HEK293 (cell line): Measurements from ENCODE around the gene EIF3F.

Source experiments
- CTCF ChIA-PET: fragments of 350-600 bp; formaldehyde crosslinking; extraction: SDS; loops from one replicate; lab custom pipeline; 2021; ENCODE audit warnings: antibody characterized with exemption; lab: Yijun Ruan, JAX
- POLR2A ChIA-PET: fragments of 300-600 bp; formaldehyde crosslinking; extraction: SDS; loops from one replicate; lab custom pipeline; 2020; ENCODE audit warnings: antibody characterized with exemption, inconsistent platforms; lab: Yijun Ruan, JAX
- H3K27ac ChIP-seq: fragments of 200-500 bp; sonication (Bioruptor generic); 2 replicates; pipeline ENCODE4 v1.5.1; 2014; ENCODE audit warnings: low read depth, low read length, control low read depth, inconsistent platforms; ENCODE audit errors: extremely low read depth
- H3K36me3 ChIP-seq, 2 experiments: fragments of 200-500 bp in 1 of 2; sonication (Bioruptor generic) in 1 of 2; 1 replicate in 1 of 2; 2 replicates in 1 of 2; pipeline ENCODE4 v1.5.1; 2014 to 2017; ENCODE audit warnings: inconsistent platforms in 2 of 2, low read length in 2 of 2; ENCODE audit not compliant: control insufficient read depth in 2 of 2, insufficient read depth in 1 of 2
- H3K4me1 ChIP-seq: fragments of 200-500 bp; sonication (Bioruptor generic); 2 replicates; pipeline ENCODE4 v1.5.1; 2014; ENCODE audit warnings: mild to moderate bottlenecking, low read length, inconsistent platforms; ENCODE audit not compliant: control insufficient read depth, insufficient read depth
- H3K4me3 ChIP-seq: 2 replicates; pipeline ENCODE4 v1.5.1; 2011; ENCODE audit warnings: low read depth, mild to moderate bottlenecking, control low read depth, low read length, moderate library complexity
- H3K9me3 ChIP-seq: fragments of 200-500 bp; sonication (Bioruptor generic); 2 replicates; pipeline ENCODE4 v1.5.1; 2014; ENCODE audit warnings: low read depth, low read length, inconsistent platforms; ENCODE audit not compliant: control insufficient read depth, insufficient read depth
- BCL11B ChIP-seq: fragments of 450-650 bp; formaldehyde crosslinking; IDR thresholded peaks from 2 replicates; pipeline ENCODE4 v1.5.1; 2016; ENCODE audit warnings: low read depth, missing biosample characterization, missing genetic modification characterization
- EGR2 ChIP-seq: fragments of 450-650 bp; formaldehyde crosslinking; IDR thresholded peaks from 2 replicates; pipeline ENCODE4 v1.5.1; 2016; ENCODE audit warnings: low read depth, missing biosample characterization, missing genetic modification characterization
- OVOL3 ChIP-seq: fragments of 450-650 bp; formaldehyde crosslinking; IDR thresholded peaks from 2 replicates; pipeline ENCODE4 v1.5.1; 2016; ENCODE audit warnings: missing biosample characterization, missing genetic modification characterization
- ZBTB21 ChIP-seq: fragments of 450-650 bp; formaldehyde crosslinking; IDR thresholded peaks from 2 replicates; pipeline ENCODE4 v1.5.1; 2017; ENCODE audit warnings: missing biosample characterization, missing genetic modification characterization
- ZBTB48 ChIP-seq: fragments of 450-650 bp; formaldehyde crosslinking; IDR thresholded peaks from 2 replicates; pipeline ENCODE4 v1.5.1; 2016; ENCODE audit warnings: missing biosample characterization, missing genetic modification characterization
- ZNF335 ChIP-seq: fragments of 450-650 bp; formaldehyde crosslinking; conservative IDR thresholded peaks from 2 replicates; pipeline ENCODE4 v1.5.1; 2016; ENCODE audit warnings: missing biosample characterization, missing genetic modification characterization
- ZNF560 ChIP-seq: fragments of 450-650 bp; formaldehyde crosslinking; IDR thresholded peaks from 2 replicates; pipeline ENCODE4 v1.5.1; 2017; ENCODE audit warnings: missing biosample characterization, missing genetic modification characterization, borderline replicate concordance
- ZNF571 ChIP-seq: fragments of 450-650 bp; formaldehyde crosslinking; IDR thresholded peaks from 2 replicates; pipeline ENCODE4 v1.5.0; 2017; ENCODE audit warnings: missing biosample characterization, missing genetic modification characterization
- ZNF76 ChIP-seq: fragments of 450-650 bp; formaldehyde crosslinking; IDR thresholded peaks from 2 replicates; pipeline ENCODE4; 2016; ENCODE audit warnings: low read depth, missing biosample characterization, missing genetic modification characterization, borderline replicate concordance
- TF ChIP-seq, protein P1 (sequence below): fragments of 450-650 bp; formaldehyde crosslinking; IDR thresholded peaks from 2 replicates; pipeline ENCODE4 v1.5.1; 2016; ENCODE audit warnings: missing biosample characterization, missing genetic modification characterization
- TF ChIP-seq, protein P2 (sequence below): fragments of 450-650 bp; formaldehyde crosslinking; IDR thresholded peaks from 2 replicates; pipeline ENCODE4 v1.5.1; 2016; ENCODE audit warnings: missing biosample characterization, missing genetic modification characterization
- TF ChIP-seq, protein P3 (sequence below): fragments of 450-650 bp; formaldehyde crosslinking; IDR thresholded peaks from 2 replicates; pipeline ENCODE4 v1.5.1; 2016; ENCODE audit warnings: missing biosample characterization, missing genetic modification characterization, low read depth
- TF ChIP-seq, protein P4 (sequence below): fragments of 450-650 bp; formaldehyde crosslinking; IDR thresholded peaks from 2 replicates; pipeline ENCODE4 v1.5.1; 2016; ENCODE audit warnings: missing biosample characterization, missing genetic modification characterization
- TF ChIP-seq, protein P5 (sequence below): fragments of 450-650 bp; formaldehyde crosslinking; IDR thresholded peaks from 2 replicates; pipeline ENCODE4 v1.5.1; 2016; ENCODE audit warnings: missing biosample characterization, missing genetic modification characterization, borderline replicate concordance
- TF ChIP-seq, protein P6 (sequence below): fragments of 450-650 bp; formaldehyde crosslinking; IDR thresholded peaks from 2 replicates; pipeline ENCODE4 v1.5.1; 2016; ENCODE audit warnings: missing biosample characterization, missing genetic modification characterization
- TF ChIP-seq, protein P7 (sequence below): fragments of 450-650 bp; formaldehyde crosslinking; IDR thresholded peaks from 2 replicates; pipeline ENCODE4 v1.5.1; 2017; ENCODE audit warnings: missing biosample characterization, missing genetic modification characterization

EIF3F gene

DNA sequence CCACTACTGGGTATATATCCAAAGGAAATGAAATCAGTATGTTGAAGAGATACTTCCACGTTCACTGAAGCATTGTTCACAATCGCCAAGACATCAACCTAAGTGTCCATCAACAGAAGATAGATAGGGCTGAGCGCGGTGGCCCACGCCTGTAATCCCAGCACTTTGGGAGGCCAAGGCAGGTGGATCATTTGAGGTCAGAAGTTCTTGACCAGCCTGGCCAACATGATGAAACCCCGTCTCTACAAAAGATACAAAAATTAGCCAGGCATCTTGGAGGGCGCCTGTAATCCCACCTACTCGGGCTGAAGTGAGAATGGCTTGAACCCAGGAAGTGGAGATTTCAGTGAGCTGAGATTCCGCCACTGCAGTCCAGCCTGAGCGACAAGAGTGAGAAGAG lies 12.7 kb downstream of the EIF3F start:
- H3K4me3 ChIP-seq: no peak overlapping the region
- no peaks in the 10 kb centered on the region for H3K4me1 ChIP-seq
- no peaks in the 10 kb centered on the region for H3K9me3 ChIP-seq
- ChIA-PET POLR2A (no interaction called here), CTCF (interaction anchor here (0.7 to 2.6 kb wide), 6 partner anchors 11 to 105 kb away, joined by 3 to 9 read pairs (median 4); no protein-coding TSS in a partner anchor)
- H3K36me3 ChIP-seq: peaks cover 15 to 57% of the 10 kb centered on the region in 2 experiments; a peak in 2 of 3 replicates
- TF ChIP-seq BCL11B (tag by site-specific recombination) (no peak), EGR2 (no peak)
- TF ChIP-seq, protein P1, sequence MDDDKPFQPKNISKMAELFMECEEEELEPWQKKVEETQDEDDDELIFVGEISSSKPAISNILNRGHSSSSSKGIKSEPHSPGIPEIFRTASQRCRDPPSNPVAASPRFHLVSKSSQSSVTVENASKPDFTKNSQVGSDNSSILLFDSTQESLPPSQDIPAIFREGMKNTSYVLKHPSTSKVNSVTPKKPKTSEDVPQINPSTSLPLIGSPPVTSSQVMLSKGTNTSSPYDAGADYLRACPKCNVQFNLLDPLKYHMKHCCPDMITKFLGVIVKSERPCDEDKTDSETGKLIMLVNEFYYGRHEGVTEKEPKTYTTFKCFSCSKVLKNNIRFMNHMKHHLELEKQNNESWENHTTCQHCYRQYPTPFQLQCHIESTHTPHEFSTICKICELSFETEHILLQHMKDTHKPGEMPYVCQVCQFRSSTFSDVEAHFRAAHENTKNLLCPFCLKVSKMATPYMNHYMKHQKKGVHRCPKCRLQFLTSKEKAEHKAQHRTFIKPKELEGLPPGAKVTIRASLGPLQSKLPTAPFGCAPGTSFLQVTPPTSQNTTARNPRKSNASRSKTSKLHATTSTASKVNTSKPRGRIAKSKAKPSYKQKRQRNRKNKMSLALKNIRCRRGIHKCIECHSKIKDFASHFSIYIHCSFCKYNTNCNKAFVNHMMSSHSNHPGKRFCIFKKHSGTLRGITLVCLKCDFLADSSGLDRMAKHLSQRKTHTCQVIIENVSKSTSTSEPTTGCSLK: no peak
- TF ChIP-seq, protein P2, sequence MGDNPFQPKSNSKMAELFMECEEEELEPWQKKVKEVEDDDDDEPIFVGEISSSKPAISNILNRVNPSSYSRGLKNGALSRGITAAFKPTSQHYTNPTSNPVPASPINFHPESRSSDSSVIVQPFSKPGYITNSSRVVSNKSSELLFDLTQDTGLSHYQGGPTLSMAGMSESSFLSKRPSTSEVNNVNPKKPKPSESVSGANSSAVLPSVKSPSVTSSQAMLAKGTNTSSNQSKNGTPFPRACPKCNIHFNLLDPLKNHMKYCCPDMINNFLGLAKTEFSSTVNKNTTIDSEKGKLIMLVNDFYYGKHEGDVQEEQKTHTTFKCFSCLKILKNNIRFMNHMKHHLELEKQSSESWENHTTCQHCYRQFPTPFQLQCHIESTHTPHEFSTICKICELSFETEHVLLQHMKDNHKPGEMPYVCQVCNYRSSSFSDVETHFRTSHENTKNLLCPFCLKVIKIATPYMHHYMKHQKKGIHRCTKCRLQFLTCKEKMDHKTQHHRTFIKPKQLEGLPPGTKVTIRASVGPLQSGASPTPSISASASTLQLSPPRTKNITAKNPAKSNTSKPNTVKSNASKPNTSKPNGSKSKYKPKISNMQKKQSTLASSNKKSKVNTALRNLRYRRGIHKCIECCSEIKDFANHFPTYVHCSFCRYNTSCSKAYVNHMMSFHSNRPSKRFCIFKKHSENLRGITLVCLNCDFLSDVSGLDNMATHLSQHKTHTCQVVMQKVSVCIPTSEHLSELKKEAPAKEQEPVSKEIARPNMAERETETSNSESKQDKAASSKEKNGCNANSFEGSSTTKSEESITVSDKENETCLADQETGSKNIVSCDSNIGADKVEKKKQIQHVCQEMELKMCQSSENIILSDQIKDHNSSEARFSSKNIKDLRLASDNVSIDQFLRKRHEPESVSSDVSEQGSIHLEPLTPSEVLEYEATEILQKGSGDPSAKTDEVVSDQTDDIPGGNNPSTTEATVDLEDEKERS (tag by site-specific recombination): no peak
- TF ChIP-seq, protein P3, sequence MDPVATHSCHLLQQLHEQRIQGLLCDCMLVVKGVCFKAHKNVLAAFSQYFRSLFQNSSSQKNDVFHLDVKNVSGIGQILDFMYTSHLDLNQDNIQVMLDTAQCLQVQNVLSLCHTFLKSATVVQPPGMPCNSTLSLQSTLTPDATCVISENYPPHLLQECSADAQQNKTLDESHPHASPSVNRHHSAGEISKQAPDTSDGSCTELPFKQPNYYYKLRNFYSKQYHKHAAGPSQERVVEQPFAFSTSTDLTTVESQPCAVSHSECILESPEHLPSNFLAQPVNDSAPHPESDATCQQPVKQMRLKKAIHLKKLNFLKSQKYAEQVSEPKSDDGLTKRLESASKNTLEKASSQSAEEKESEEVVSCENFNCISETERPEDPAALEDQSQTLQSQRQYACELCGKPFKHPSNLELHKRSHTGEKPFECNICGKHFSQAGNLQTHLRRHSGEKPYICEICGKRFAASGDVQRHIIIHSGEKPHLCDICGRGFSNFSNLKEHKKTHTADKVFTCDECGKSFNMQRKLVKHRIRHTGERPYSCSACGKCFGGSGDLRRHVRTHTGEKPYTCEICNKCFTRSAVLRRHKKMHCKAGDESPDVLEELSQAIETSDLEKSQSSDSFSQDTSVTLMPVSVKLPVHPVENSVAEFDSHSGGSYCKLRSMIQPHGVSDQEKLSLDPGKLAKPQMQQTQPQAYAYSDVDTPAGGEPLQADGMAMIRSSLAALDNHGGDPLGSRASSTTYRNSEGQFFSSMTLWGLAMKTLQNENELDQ (tag by site-specific recombination): no peak
- H3K27ac ChIP-seq: no peak overlapping the region

DNA sequence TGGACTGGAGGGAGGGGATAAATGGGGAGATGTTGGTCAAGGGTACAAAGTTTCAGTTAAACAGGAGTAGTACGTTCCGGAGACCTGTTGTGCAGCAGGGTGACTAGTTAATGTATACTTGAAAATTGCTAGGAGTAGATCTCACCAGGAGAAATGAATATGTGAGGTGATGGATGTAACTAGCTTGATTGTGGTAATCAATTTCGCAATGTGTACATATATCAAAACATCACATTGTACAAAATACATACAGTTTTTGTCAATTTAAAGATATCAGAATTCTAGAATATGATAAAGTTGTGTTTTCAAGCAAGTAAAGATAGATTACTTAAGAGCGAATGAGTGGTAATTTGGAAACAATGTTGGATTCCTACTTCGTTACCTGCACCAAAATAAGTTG lies 13.3 kb downstream of the EIF3F start:
- Histone ChIP-seq H3K27ac (no peak overlapping the region), H3K4me1 (no peaks in the 10 kb centered on the region), H3K4me3 (no peak overlapping the region), H3K9me3 (no peaks in the 10 kb centered on the region), H3K36me3 (peaks cover 15 to 51% of the 10 kb centered on the region in 2 experiments; a peak in 2 of 3 replicates)
- CTCF ChIA-PET: interaction anchor here (2.6 kb wide), 1 partner anchor 90 kb away, joined by 9 read pairs; no protein-coding TSS in a partner anchor
- POLR2A ChIA-PET: no interaction called here
- TF ChIP-seq, protein P4, sequence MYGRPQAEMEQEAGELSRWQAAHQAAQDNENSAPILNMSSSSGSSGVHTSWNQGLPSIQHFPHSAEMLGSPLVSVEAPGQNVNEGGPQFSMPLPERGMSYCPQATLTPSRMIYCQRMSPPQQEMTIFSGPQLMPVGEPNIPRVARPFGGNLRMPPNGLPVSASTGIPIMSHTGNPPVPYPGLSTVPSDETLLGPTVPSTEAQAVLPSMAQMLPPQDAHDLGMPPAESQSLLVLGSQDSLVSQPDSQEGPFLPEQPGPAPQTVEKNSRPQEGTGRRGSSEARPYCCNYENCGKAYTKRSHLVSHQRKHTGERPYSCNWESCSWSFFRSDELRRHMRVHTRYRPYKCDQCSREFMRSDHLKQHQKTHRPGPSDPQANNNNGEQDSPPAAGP (tag by site-specific recombination): no peak
- TF ChIP-seq ZNF335 (no peak), ZNF571 (tag by site-specific recombination) (no peak), ZNF76 (tag by site-specific recombination) (no peak), ZNF560 (no peak), ZBTB48 (tag by site-specific recombination) (no peak), ZBTB21 (no peak), OVOL3 (tag by site-specific recombination) (no peak)
- TF ChIP-seq, protein P5, sequence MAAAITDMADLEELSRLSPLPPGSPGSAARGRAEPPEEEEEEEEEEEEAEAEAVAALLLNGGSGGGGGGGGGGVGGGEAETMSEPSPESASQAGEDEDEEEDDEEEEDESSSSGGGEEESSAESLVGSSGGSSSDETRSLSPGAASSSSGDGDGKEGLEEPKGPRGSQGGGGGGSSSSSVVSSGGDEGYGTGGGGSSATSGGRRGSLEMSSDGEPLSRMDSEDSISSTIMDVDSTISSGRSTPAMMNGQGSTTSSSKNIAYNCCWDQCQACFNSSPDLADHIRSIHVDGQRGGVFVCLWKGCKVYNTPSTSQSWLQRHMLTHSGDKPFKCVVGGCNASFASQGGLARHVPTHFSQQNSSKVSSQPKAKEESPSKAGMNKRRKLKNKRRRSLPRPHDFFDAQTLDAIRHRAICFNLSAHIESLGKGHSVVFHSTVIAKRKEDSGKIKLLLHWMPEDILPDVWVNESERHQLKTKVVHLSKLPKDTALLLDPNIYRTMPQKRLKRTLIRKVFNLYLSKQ: no peak
- TF ChIP-seq, protein P6, sequence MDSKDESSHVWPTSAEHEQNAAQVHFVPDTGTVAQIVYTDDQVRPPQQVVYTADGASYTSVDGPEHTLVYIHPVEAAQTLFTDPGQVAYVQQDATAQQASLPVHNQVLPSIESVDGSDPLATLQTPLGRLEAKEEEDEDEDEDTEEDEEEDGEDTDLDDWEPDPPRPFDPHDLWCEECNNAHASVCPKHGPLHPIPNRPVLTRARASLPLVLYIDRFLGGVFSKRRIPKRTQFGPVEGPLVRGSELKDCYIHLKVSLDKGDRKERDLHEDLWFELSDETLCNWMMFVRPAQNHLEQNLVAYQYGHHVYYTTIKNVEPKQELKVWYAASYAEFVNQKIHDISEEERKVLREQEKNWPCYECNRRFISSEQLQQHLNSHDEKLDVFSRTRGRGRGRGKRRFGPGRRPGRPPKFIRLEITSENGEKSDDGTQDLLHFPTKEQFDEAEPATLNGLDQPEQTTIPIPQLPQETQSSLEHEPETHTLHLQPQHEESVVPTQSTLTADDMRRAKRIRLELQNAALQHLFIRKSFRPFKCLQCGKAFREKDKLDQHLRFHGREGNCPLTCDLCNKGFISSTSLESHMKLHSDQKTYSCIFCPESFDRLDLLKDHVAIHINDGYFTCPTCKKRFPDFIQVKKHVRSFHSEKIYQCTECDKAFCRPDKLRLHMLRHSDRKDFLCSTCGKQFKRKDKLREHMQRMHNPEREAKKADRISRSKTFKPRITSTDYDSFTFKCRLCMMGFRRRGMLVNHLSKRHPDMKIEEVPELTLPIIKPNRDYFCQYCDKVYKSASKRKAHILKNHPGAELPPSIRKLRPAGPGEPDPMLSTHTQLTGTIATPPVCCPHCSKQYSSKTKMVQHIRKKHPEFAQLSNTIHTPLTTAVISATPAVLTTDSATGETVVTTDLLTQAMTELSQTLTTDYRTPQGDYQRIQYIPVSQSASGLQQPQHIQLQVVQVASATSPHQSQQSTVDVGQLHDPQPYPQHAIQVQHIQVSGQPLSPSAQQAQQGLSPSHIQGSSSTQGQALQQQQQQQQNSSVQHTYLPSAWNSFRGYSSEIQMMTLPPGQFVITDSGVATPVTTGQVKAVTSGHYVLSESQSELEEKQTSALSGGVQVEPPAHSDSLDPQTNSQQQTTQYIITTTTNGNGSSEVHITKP (tag by site-specific recombination): no peak
- TF ChIP-seq, protein P7, sequence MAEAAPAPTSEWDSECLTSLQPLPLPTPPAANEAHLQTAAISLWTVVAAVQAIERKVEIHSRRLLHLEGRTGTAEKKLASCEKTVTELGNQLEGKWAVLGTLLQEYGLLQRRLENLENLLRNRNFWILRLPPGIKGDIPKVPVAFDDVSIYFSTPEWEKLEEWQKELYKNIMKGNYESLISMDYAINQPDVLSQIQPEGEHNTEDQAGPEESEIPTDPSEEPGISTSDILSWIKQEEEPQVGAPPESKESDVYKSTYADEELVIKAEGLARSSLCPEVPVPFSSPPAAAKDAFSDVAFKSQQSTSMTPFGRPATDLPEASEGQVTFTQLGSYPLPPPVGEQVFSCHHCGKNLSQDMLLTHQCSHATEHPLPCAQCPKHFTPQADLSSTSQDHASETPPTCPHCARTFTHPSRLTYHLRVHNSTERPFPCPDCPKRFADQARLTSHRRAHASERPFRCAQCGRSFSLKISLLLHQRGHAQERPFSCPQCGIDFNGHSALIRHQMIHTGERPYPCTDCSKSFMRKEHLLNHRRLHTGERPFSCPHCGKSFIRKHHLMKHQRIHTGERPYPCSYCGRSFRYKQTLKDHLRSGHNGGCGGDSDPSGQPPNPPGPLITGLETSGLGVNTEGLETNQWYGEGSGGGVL (tag by site-specific recombination): no peak
